ENCODE measurements around the gene BMP4. TPM values are rescaled to one million over a fixed set of nuclear protein-coding genes. Genes with fewer than 3 reads are reported as not detected.

Gene BMP4
- total RNA-seq, 2 experiments from 2014 or later, result 0.34 TPM; not detected in 1

DNA sequence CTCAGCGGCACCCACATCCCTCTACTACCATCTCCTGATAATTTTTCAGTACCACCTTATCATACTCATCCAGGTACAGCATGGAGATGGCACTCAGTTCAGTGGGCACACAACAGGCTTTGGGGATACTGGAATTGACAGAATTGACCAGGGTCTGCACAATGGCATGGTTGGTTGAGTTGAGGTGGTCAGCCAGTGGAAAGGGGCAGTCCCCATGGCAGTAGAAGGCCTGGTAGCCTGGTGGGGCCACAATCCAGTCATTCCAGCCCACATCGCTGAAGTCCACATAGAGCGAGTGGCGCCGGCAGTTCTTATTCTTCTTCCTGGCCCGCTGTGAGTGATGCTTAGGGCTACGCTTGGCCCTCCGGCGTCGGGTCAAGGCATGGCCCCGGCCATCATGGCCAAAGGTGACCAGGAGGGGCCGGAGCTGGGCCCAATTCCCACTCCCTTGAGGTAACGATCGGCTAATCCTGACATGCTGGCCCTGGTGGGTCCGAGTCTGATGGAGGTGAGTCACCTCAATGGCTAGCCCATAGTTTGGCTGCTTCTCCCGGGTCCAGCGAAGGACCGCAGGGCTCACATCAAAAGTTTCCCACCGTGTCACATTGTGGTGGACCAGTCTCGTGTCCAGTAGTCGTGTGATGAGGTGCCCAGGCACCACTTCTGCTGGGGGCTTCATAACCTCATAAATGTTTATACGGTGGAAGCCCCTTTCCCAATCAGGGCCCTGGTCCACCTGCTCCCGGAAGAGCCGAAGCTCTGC lies 6.4 kb downstream of the BMP4 start:
- peaks cover 57% of the 10 kb centered on the region for H3K27me3 Mint-ChIP-seq
- no peak overlapping the region for H3K27ac Mint-ChIP-seq
- no peaks in the 10 kb centered on the region for H3K36me3 Mint-ChIP-seq
- peaks cover 16% of the 10 kb centered on the region for H3K4me1 Mint-ChIP-seq (ENCODE audit: low read depth)
- intact Hi-C loops (cut with micrococcal nuclease), result loop anchor here (10.0 kb wide), 2 partner anchors 225 to 405 kb away; no protein-coding TSS in a partner anchor
- CTCF ChIA-PET, result no interaction called here
- H3K9me3 Mint-ChIP-seq, result no peaks in the 10 kb centered on the region
- POLR2A ChIA-PET, result no interaction called here
- DNase-seq, result no peak
- no peak overlapping the region for H3K4me3 Mint-ChIP-seq

DNA sequence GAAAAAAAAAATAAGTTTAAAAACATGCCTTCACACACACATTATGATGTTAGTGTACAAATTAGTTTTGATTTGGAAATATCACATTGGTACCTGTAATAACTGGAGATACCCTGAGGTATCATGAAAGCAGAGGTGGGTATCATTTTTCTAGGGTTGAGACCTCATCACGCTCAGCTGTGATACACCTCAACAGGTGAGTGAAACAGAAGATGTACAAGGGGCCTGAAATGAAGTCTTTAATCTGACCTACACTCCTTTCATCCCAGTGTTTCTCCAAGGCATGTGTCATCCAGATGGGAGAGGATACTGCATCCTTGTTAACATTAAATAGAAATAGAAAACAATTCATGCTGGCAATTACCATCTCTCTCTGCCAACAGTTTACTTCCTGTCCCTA lies 7.4 kb downstream of the BMP4 start:
- Mint-ChIP-seq H3K27me3 (peaks cover 57% of the 10 kb centered on the region), H3K36me3 (no peaks in the 10 kb centered on the region), H3K4me1 (ENCODE audit: low read depth) (peaks cover 10% of the 10 kb centered on the region), H3K27ac (no peak overlapping the region), H3K4me3 (no peak overlapping the region), H3K9me3 (no peaks in the 10 kb centered on the region)
- intact Hi-C loops (cut with micrococcal nuclease), result no loop called here
- DNase-seq, result no peak
- ChIA-PET CTCF (no interaction called here), POLR2A (no interaction called here)

DNA sequence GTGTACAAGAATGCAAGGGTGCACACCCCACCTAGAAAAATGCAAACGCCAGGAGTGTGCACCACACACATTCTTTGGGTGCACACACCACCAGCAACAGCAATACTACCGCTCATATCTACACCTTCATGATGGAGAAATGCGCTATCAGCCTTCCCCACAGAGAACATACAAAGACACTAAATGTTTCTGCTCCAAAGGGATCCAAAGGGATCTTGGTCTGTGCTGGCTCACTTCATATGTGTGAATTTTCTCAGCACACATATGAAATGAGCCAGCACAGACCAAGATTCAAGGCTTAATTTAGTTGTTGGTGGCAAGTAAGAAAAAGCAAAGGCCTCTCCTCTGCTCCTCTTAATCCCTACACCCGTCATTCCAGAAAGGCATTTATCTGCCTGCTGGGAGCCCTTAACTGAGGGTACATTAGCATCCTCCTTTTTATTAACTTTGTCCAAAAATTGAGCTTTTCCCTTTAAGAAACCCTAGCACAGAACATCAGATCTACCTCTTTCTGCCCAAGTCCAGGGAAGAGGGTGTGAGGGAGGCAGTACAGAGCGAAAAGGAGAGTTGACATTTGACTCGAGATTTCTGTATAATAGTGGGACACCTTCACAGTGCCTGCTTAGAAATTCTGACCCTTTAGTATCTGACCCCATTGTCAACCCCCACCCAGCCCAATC lies 8.3 kb downstream of the BMP4 start:
- Mint-ChIP-seq H3K27ac (no peak overlapping the region), H3K36me3 (no peaks in the 10 kb centered on the region), H3K9me3 (no peaks in the 10 kb centered on the region), H3K27me3 (peaks cover 54% of the 10 kb centered on the region), H3K4me1 (ENCODE audit: low read depth) (peaks cover 4% of the 10 kb centered on the region), H3K4me3 (no peak overlapping the region)
- DNase-seq, result no peak
- intact Hi-C loops (cut with micrococcal nuclease), result no loop called here
- POLR2A ChIA-PET, result no interaction called here
- CTCF ChIA-PET, result no interaction called here

DNA sequence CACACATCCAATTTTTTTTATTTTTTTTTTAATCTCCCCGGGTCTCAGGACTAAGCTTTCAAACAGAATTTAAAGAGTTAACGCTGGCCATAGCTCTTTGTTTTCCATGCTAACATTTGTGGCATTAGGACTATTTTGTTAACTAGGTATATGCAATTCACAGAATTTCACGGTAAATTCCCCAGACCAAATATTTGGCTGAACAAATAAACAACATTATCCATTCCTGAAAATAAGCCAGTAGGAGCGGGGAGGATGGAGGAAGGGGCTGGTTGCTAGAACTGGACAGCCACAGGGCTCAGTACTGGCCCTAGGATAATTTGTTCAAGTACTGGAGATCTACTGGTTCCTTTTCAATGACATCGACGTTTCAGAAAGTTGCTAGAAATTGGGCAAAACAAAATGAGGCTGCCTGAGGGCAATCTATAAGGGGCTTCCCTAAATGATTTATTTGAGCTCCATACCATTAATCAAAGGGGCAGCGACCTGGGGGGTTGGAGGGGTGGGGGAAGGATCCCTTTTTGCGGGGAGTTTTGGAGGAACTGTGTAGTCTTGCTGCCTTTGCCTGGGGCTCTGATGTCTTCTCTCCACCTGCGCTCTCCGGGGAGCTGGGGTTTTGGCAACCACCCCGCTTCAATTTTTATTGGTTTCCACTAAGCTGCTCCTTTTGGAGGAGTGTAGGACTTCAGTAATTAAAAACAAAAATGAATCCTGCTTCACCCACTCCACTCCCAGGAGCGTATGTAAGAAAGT lies 9.0 kb downstream of the BMP4 start:
- POLR2A ChIA-PET, result no interaction called here
- Mint-ChIP-seq H3K27me3 (peaks cover 49% of the 10 kb centered on the region), H3K4me3 (no peak overlapping the region), H3K27ac (no peak overlapping the region), H3K9me3 (no peaks in the 10 kb centered on the region), H3K4me1 (ENCODE audit: low read depth) (no peaks in the 10 kb centered on the region), H3K36me3 (no peaks in the 10 kb centered on the region)
- intact Hi-C loops (cut with micrococcal nuclease), result no loop called here
- CTCF ChIA-PET, result interaction anchor here (1.2 kb wide), 1 partner anchor 11 kb away, joined by 3 read pairs; no protein-coding TSS in a partner anchor
- DNase-seq, result no peak

DNA sequence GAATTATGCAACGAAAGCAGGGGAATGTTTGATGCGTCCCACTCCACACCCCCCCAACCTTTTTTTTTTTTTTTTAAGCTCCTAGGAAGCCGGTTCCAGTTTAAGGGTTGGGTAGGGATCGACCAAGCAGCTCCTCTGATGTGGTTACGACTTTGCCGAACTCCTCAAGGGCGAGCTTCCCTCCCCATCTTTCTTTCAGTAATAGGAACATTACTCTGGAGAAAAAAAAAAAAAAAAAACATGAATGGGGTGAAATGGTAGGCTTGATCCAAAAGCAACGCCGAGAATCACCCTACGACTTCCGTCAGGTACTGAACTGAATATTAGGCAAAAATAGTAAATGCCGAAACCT lies 9.6 kb downstream of the BMP4 start:
- ChIA-PET POLR2A (no interaction called here), CTCF (interaction anchor here (1.2 to 1.4 kb wide), 2 partner anchors 11 to 16 kb away, joined by 3 to 4 read pairs; no protein-coding TSS in a partner anchor)
- no peaks in the 10 kb centered on the region for H3K4me1 Mint-ChIP-seq (ENCODE audit: low read depth)
- no peak for DNase-seq
- H3K27ac Mint-ChIP-seq, result no peak overlapping the region
- no peaks in the 10 kb centered on the region for H3K36me3 Mint-ChIP-seq
- intact Hi-C loops (cut with micrococcal nuclease), result no loop called here
- peaks cover 44% of the 10 kb centered on the region for H3K27me3 Mint-ChIP-seq
- H3K4me3 Mint-ChIP-seq, result no peak overlapping the region
- no peaks in the 10 kb centered on the region for H3K9me3 Mint-ChIP-seq

DNA sequence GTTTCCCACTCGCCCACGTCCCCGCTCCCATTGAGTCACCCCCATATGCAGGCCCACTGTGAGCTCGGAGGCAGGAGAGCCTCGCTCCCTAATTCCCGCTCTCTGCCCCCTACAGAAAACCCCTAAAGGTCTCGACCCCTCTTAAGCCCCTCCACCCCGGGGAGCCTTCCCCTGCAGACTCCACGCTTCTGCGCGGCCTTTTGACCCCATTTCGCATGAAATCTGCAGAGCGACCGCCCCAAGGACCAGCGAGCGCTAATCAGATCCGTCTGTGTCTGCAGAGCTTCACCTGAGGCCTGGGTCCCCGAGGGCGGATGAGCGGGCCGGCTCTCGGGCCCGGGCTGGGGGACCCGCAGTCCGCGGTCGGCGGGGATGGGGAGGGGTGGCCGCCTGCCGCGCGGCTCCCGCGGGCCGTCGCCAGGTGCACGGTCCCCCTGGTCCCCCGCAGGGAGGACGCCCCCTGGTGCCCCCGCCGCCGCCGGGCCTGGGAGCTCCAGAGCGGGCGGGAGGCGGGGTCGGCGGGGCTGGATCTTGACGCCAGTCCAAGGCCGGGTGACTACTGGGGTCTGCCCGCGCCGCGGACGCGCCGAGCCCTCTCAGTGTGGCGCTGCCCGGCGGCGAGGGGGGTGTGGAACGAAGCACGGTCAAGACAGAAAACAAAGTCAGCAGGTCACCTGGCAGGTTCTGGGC lies 10.1 kb downstream of the BMP4 start:
- CTCF ChIA-PET, result interaction anchor here (1.2 to 1.4 kb wide), 2 partner anchors 10 to 17 kb away, joined by 3 to 4 read pairs; no protein-coding TSS in a partner anchor
- no peak overlapping the region for H3K4me3 Mint-ChIP-seq

DNA sequence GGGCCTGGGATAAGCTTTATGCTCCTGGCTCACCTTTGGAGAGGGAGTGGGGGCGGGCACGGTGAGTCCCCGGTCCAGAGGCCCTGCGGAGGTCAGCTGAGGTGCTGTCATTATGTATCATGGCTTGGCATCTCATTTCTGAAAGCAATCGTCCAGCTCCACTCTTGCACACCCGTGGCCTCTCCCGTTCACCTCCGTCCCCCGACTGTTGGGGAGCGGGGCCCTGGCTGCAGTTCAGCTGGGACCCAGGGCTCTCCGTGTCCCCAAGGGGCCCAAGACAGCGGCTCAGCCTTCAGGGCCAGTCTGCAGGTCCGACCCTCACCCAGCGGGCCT lies 10.6 kb downstream of the BMP4 start:
- Mint-ChIP-seq H3K27ac (no peak overlapping the region), H3K4me3 (no peak overlapping the region), H3K36me3 (no peaks in the 10 kb centered on the region), H3K9me3 (no peaks in the 10 kb centered on the region), H3K4me1 (ENCODE audit: low read depth) (no peaks in the 10 kb centered on the region), H3K27me3 (peaks cover 40% of the 10 kb centered on the region)
- ChIA-PET POLR2A (no interaction called here), CTCF (interaction anchor here (1.4 kb wide), 1 partner anchor 17 kb away, joined by 4 read pairs; no protein-coding TSS in a partner anchor)
- DNase-seq, result no peak
- intact Hi-C loops (cut with micrococcal nuclease), result no loop called here

More for the DNA sequence above, 10.1 kb downstream of the BMP4 start:
- Mint-ChIP-seq H3K4me1 (ENCODE audit: low read depth) (no peaks in the 10 kb centered on the region), H3K27ac (no peak overlapping the region), H3K9me3 (no peaks in the 10 kb centered on the region), H3K36me3 (no peaks in the 10 kb centered on the region), H3K27me3 (peaks cover 40% of the 10 kb centered on the region)
- intact Hi-C loops (cut with micrococcal nuclease), result no loop called here
- POLR2A ChIA-PET, result no interaction called here
- DNase-seq, result no peak

DNA sequence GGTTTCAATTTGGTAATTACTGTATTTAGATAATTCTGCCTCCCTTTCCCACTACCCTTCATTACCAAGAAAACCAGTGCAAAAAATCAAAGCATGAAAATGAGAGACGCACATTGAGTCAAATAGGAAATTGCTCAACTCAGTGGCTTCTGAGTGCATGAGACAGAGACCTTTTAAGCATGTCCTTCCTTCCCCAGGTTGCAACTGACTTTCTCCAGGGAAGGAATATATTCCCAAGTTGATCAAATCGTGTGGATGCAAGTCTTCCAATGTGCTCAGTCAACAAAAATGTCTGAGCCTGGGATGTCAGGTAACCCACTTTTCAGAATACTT lies 12.9 kb downstream of the BMP4 start:
- POLR2A ChIA-PET, result no interaction called here
- H3K36me3 Mint-ChIP-seq, result no peaks in the 10 kb centered on the region
- no peaks in the 10 kb centered on the region for H3K9me3 Mint-ChIP-seq
- no peak overlapping the region for H3K27ac Mint-ChIP-seq
- CTCF ChIA-PET, result interaction anchor here (0.6 kb wide), 1 partner anchor 20 kb away, joined by 3 read pairs; no protein-coding TSS in a partner anchor
- H3K4me1 Mint-ChIP-seq (ENCODE audit: low read depth), result no peaks in the 10 kb centered on the region
- H3K27me3 Mint-ChIP-seq, result peaks cover 38% of the 10 kb centered on the region
- H3K4me3 Mint-ChIP-seq, result no peak overlapping the region
- intact Hi-C loops (cut with micrococcal nuclease), result no loop called here
- DNase-seq, result no peak

DNA sequence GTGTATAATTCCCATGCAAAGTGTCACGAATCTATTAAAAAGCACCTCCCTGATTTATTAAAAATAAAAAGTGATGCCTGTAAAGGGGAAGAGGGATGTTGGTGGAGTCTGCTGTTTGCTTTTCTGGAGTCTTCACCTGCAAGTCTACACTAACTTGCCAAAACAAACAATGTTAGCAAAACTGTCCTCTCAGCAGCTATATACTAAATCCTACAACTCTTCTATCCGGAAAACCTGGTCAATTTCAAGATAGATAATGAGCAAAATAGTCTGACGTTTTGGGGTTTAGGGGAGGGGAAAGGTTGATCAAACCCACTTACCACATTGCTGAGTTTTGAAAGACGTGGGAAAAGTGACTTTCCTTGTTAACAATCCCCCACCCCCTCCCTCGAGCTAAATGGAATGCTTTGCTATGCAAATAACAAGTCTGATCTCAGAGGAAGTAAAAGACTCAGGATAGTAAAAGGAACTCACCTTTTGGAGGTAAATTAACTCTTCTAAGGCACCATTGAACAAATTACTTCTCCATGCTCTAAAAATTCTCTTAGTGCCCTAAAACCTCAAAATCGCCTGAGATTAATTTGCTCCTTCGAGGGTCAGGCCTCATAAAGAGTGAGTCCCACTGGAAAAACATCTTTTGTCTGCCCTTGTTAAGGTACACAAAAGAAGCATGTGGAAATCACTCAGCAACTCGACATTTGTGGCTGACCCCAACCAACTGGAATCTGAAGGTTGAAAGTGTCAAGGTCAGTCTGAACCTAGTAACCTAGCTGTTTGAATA lies 13.5 kb downstream of the BMP4 start:
- no peaks in the 10 kb centered on the region for H3K4me1 Mint-ChIP-seq (ENCODE audit: low read depth)
- no peaks in the 10 kb centered on the region for H3K9me3 Mint-ChIP-seq
- no peak for DNase-seq
- H3K4me3 Mint-ChIP-seq, result no peak overlapping the region
- CTCF ChIA-PET, result interaction anchor here (0.6 kb wide), 1 partner anchor 19 kb away, joined by 3 read pairs; no protein-coding TSS in a partner anchor
- intact Hi-C loops (cut with micrococcal nuclease), result no loop called here
- H3K27ac Mint-ChIP-seq, result no peak overlapping the region
- H3K27me3 Mint-ChIP-seq, result peaks cover 42% of the 10 kb centered on the region
- POLR2A ChIA-PET, result no interaction called here
- H3K36me3 Mint-ChIP-seq, result no peaks in the 10 kb centered on the region

DNA sequence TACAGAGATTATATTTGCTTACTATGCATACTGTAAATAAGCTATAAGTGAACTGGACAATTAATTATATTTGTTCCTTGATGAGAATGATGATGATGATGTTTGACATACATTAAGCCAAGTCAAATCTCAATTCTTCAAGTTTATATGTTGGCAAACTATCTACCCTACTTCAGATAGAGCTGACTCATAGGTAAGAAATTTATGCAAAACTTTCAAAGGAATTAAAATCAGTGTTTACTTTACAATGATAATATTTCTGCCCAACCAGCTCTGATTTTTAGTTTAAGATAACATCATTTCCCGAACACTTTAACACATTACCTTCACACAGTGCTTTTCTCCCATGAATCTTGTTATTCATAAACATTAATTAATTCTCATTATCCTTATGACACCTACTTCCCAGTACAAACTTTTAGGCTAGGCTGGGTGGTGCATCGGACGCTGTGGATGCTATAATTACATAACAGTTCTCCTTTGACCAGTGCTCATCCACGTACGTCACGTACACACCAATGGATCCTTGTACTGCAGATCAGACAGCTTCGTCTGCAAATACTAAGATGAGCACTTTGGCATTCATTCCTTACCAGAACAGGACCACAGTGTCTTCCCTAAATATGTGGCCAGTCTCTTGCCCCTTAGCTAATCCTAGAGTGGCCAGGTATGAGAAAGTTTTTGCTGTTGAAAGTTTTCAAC lies 18.3 kb downstream of the BMP4 start:
- no peak overlapping the region for H3K4me3 Mint-ChIP-seq
- CTCF ChIA-PET, result interaction anchor here (0.7 to 1.5 kb wide), 3 partner anchors 9 to 391 kb away, joined by 3 to 4 read pairs (median 3); no protein-coding TSS in a partner anchor
- no peak overlapping the region for H3K27ac Mint-ChIP-seq
- intact Hi-C loops (cut with micrococcal nuclease), result no loop called here
- H3K27me3 Mint-ChIP-seq, result peaks cover 8% of the 10 kb centered on the region
- H3K36me3 Mint-ChIP-seq, result no peaks in the 10 kb centered on the region
- POLR2A ChIA-PET, result no interaction called here
- H3K9me3 Mint-ChIP-seq, result no peaks in the 10 kb centered on the region
- no peak for DNase-seq
- no peaks in the 10 kb centered on the region for H3K4me1 Mint-ChIP-seq (ENCODE audit: low read depth)

DNA sequence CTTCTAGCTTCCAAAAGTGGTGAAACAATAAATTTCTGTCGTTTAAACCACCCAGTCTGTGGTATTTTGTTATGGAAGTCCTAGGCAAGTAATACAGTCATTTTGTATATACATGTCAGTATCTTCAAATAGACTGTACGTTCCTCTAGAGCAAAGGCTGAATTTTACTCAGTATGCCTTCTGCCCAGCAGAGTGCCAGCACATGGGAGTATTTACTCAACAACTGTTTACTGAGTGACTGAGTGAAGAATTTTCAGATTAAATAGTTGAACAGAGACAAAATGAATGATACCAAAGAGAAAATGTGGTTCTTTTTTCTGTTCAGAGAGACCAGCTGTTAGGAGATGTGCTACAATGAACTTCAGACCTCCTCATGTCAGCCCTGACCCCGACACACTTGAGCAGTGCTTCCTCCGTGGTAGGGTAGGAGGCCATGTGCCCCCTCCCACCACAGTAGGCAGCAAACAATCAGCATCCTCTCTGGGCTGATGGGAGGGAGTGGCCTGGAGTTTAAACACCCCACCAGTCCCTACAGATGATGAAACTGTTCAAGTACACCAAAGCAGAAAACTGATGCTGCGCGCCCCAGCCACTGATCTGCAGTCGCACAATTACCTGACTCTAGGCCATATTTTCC lies 21.7 kb downstream of the BMP4 start:
- DNase-seq, result no peak
- ChIA-PET POLR2A (no interaction called here), CTCF (no interaction called here)
- H3K27ac Mint-ChIP-seq, result no peak overlapping the region
- H3K36me3 Mint-ChIP-seq, result no peaks in the 10 kb centered on the region
- intact Hi-C loops (cut with micrococcal nuclease), result loop anchor here (5.0 kb wide), 1 partner anchor 397 kb away; no protein-coding TSS in a partner anchor
- no peak overlapping the region for H3K4me3 Mint-ChIP-seq
- H3K27me3 Mint-ChIP-seq, result peaks cover 8% of the 10 kb centered on the region
- no peaks in the 10 kb centered on the region for H3K9me3 Mint-ChIP-seq
- no peaks in the 10 kb centered on the region for H3K4me1 Mint-ChIP-seq (ENCODE audit: low read depth)
